GM18508 (cell line): ENCODE data around the gene GPHN.
A peak's percentile ranks its signal among the peaks of the same experiment; 100 is the strongest.
"Not testable (repeated sequence)": the region's sequence is repeated elsewhere in the genome, so short reads cannot be mapped to it uniquely, and the experiment has no call there.

ENCODE experiments used
- ATAC-seq: cut with Tn5 transposase; IDR thresholded peaks from one replicate; pipeline ENCODE4 v1.9.1; 2021; ENCODE audit warnings: moderate number of reproducible peaks; ENCODE audit not compliant: insufficient read depth, unreplicated experiment

The GPHN gene

DNA sequence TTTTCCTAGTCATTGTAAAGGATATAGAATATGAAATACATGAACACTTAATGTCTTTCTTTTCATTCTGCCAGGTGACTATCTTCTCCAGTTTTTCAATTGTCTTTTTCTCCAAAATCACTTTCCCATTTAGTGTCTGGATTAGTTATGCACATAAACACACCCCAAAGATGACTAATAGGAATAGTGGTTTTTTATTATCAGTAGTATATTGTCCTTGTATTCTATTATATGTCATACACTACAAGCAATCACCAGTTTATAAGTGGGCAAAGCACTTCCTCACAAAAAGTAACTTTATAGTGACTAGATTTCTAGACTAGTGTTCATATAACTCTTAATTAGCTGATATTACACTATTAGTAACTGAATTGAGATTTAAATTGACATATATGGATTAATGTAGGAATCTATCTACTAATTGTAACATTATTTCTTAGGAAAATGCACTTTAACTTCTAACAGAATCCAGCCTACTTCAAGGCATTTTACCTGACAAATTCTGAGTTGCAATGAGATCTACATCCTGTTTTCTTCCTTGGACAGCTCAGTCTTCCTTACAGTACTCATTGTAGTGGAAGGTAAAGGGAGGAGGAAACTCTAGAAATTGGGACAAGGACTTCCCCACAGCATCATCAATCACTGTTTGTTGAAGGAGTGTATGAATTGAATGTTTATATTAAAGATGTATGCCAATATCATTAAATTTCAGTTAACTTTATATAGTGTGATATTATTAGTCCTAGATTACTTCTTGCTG, 495.2 kb downstream of the GPHN start:
- ATAC-seq: no peak

DNA sequence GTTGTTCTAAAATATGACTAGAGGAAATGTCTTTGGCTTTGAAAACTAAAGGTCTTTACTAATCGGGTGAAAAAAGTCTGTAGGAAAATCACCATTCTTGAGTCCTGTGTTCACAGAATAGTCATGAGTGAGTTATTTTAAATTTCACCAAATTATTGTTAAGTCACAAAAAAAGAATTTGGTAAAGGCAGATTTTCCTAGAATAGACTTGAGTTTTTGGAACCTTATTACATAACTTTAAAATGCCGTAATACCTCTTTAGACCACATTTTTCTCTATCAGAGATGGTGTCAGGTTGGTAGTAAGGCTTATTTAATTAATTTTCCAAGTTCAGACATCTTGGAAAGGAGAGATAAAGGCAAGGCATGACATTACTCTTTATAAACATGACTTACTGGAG, 496.6 kb downstream of the GPHN start:
- no peak for ATAC-seq

DNA sequence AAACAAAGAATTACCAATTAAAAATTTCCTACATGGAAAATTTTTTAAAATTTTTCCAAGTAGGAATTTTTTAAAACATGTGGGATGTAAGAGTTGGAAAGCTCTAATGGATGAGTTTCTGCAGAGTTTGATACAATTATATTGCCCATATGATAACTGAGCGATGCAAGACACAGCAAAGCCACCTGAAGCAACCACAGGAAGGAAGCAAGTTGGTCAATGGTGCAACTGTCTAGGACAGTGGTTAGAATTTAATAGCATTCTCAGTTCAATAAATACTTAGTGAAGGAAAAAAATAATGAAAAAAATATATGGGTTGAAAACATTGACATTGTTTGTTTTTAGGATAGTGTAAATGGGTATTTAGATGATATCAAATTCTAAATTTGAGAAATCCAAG, 502.7 kb downstream of the GPHN start:
- ATAC-seq: no peak

DNA sequence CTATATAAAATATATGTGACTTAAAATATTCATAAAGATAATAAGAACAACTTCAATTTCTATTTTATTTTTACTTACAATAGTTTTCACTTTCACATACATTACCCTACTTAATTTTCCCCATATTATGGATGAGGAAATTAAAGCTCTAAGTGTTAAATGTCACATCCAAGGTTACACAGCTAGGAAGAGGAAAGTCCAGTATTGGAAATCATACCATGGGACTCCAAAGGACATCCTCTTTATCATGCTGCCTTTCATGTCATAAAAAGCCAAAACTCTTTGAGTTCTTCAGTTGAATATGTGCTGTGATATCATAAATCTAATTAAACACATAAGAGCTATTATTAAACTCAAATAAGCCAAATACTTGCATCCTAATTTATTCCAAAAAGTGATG, 508.9 kb downstream of the GPHN start:
- no peak for ATAC-seq

DNA sequence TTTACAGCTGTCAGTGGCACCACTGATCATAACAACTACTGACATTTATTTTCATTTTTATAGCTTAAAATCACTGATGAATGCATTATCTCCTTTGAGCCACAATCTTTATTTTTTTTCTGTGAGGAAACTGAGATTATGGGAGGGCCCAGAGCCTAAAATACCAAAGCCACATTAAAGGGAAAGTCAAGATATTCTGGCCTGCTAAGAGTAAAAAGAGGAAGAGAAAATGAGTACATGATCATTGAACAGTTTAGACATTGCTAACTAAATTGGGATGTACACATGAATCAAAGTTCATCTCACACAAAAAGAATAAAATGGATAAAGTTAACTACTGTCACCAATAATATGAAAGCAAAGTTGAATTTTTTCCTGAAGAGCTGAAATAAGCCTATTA, 510.8 kb downstream of the GPHN start:
- peak; percentile 75 for ATAC-seq

DNA sequence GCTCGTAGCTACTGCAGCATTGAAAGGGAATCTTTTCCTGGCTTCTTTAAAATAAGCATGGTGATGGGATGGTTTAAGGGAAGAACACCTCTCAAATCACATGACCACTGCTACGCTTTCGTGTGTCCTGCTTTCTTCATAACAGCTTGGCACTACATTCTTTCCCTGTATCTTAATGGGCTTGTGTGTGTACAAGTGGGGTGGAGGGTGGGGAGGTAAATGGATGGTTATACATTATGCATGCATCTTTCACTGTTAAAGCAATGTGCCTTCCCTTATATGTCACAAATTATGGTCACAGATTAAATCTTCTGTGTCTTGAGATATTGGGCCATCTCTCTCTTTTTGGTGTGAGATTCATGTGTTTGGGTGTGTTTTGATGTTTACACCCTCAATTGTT, 511.8 kb downstream of the GPHN start:
- no peak for ATAC-seq

DNA sequence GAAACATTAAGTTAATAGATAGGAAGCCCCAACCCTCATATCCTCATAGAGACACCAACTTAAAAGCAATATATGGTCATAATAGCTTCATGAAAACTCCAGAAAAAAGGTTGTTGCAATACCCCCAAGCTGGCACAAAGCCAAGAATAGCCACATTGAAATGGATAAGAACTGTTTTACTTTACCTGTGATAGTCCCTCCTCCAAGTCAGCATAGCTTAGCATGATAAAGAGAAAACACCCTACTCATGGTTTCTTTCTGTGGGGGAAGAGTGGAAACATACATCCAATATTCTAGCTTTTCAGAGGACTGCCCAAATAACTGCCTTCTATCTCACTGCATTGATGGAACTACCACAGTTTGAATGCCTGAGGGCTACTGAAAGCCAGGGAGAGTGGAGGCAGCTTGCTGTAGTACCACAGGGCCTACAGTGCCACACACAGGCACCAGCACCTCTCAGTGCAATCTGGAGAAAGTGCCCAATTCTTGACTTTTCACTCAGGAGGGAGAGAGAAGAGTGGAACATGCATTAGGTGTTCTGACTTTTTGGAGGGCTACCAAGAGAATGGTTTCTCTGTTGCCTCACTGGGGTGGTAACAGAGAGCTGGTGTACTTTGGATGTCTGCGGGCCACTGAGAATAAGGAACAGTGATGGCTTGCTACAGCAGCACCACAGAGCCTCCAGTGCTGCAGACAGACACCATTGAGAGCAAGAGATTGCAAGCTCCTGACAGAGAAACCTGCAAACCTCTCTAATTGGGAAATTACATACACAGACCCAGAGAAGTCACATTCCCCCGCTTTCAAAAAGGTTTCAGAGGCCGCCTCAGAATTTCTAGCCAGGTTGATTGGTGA, 524.2 kb downstream of the GPHN start:
- ATAC-seq: no peak

DNA sequence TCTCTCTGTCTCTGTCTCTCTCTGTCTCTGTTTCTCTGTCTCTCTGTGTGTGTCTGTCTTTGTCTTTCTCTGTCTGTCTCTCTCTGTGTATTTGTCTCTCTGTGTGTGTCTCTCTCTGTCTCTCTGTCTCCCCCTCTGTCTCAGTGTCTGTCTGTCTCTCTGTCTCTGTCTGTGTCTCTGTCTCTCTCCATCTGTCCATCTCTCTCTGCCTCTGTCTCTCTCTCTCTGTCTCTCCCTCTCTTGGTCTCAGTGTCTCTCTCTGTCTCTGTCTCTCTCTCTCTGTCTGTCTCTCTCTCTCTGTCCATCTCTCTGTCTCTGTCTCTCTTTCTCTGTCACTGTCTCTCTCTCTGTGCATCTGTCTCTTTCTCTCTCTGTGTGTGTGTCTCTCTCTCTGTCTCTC, 537.5 kb downstream of the GPHN start:
- ATAC-seq: no peak

DNA sequence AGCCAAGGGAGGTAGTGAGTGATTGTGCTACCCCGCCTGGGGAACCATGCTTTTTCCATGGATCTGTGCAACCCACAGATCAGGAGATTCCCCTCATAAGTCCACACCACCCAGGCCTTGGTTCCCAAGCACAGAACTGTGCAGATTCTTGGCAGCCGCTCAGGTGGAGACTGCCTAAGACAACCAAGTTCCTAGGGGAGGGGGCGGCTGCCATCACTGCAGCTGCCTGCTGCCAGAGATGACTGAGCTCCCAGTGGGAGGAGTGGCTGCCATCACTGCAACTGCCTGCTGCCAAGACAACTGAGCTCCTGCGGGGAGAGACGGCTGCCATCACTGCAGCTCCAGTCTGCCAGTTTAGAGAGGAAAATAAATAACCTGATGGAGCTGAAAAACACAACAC, 542.9 kb downstream of the GPHN start:
- ATAC-seq: no peak

DNA sequence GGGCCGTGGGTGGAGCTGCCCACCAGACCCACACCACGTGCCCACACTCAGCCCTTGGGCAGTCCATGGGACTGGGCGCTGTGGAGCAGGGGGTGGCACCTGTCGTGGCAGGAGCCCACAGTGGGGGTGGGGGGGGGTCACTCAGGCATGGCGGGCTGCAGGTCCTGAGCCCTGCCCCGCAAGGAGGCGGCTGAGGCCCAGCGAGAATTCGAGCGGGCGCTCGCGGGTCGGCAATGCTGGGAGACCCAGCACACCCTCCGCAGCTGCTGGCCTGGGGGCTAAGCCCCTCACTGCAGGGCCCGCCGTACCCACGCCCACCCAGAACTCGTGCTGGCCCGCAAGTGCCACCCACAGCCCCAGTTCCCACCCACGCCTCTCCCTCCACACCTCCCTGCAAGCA, 548.7 kb downstream of the GPHN start:
- ATAC-seq: no peak

DNA sequence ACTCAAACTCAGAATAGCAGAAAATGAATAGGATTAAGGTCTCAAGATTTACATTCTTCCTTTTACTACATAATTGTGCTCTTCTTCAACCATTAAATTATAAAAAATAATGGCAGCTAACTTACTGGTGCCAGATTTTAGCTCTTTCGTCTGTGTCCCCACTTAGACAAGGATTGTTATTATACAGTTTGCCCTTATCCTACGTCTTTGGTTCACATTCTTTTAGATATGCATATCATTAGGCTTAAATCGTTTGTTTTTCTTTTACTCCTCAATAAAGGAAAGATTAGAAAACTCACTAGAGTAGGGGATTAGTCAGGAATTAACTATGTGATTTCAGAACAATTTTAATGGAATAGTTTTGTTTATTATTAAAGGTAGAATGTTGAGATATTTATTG, 551.6 kb downstream of the GPHN start:
- ATAC-seq: no peak

DNA sequence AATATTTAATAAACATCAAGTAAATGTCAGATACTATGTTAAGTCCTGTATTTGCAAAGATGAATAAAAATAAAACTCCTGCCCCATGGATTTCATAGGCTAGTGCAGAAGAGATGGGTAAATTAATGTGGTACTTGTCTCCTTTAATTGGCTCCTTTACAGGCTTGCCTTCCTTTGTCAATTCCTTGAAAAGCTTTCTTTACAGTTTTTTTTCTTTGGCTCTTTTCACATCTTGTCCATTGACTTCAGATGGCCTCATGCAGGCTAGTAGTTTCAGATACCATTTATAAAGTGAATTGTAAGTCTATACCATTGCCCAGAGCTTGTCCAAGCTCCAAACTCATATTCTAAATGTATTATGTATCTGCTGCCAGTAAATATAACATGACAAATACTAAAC, 552.6 kb downstream of the GPHN start:
- ATAC-seq: no peak

DNA sequence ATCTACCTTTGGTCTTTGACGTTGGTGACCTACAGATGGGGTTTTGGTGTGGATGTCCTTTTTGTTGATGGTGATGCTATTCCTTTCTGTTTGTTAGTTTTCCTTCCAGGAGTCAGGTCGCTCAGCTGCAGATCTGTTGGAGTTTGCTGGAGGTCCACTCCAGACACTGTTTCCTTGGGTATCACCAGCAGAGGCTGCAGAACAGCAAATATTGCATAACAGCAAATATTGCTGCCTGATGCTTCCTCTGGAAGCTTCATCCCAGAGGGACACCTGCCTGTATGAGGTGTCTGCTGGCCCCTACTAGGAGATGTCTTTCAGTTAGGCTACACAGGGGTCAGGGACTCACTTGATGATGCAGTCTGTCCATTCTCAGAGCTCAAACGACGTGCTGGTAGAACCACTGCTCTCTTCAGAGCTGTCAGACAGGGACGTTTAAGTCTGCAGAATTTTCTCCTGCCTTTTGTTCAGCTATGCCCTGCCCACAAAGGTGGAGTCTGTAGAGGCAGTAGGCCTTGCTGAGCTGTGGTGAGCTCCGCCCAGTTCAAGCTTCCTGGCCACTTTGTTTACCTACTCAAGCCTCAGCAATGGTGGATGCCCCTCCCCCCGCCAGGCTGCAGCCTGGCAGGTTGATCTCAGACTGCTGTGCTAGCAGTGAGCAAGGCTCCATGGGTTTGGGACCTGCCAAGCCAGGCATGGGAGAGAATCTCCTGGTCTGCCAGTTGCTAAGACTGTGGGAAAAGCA, 559.3 kb downstream of the GPHN start:
- ATAC-seq: not testable (repeated sequence)

DNA sequence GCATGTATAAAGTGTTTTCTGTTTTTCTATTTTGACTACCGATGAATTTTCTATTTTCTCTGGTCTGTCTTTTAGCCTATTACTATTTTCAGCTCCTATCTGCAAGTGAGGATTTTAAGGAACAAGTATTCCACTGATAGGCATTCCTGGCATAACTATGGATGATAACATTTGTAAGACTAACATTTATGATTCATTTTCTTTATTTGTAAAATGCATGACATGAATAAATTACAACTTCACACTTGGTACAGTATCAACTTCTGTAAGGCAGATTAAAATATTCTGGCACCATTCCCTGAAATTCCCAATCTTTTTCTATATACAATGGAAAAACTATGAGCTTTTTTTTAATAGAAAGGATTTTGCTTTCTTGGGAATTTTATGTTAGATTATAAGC, 560.3 kb downstream of the GPHN start:
- no peak for ATAC-seq

DNA sequence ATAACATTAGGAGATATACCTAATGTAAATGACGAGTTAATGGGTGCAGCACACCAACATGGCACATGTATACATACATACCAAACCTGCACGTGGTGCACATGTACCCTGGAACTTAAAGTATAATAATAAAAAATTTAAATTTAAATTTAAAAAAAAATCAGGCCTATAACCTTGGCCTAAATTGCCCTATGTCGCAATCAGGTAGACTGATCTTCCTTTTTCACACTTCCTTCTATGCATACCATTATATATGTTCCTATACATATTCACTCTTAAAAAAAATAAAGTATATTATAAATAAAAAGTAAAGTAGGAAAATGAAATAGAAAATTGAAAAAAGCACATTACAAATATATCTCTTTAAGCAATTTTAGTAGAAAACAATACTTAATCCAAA, 563.6 kb downstream of the GPHN start:
- no peak for ATAC-seq

DNA sequence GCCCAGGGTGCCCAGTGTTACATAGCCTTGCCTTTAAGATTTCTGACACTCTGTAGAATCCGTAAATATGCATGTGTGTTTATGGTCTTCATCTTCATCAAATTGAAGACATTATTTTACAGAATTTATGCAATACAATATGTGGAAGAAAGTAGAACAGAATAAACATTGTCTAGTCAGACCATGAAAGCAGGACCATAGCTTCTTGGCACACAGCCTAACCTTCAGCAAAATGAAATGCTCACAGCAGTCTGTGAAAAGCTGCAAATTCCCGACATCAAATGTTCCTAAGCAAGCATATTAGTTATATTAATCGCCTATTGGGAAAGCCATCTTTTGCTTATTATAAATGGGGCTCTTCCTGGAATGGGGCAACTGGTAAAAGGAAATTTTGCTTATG, 570.0 kb downstream of the GPHN start:
- ATAC-seq: no peak

DNA sequence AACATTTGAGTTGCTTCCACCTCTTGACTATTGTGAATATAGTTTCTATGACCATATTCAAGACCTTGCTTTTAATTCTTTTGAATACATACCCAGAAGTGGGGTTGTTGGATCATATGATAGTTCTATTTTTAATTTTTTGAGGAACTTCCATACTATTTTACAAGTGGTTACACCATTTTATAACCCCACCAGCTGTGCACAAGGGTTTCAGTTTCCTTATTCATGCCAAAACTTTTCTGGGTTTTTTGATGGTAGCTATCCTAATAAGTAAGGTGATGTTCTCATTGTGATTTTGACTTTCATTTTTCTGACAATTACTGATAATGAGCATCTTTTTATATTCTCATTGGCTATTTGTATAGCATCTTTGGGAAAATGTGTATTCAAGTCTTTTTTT, 571.9 kb downstream of the GPHN start:
- no peak for ATAC-seq

DNA sequence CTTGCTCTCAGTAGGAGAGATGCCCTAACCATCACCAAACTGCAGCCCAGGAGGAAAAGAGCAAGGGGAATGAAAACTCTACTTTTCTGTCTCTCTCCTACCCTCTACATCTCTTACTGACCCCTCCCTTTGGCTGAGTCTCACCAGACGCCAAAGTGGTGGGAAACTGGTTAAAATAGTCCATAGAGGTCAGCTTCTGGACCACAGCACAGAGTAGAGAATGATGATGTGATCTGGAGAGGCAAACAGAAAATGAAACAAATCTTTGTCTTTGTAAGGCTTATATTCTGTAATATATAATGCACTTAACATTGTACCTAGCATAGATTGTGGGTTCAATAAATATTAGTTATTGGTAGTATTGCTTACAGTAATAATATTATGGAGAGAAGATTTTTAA, 600.3 kb downstream of the GPHN start:
- ATAC-seq: no peak

DNA sequence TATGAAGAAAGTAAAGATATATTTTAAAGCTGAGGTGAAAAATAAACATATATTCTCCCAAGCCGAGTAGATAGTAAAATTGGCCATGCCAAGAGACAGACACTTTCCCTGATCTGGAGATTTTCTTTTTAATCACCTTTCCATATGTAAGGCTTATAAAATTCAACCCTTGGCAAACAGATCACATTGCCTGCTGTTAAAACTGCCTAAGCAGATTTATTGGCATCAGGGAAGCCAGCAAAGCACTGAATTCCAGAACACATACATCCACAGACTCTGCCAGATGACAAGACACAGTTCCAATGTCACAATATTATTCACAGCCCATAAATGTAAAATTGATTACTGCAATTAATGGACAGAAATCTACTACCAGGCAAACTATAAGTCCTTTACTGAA, 603.1 kb downstream of the GPHN start:
- no peak for ATAC-seq

DNA sequence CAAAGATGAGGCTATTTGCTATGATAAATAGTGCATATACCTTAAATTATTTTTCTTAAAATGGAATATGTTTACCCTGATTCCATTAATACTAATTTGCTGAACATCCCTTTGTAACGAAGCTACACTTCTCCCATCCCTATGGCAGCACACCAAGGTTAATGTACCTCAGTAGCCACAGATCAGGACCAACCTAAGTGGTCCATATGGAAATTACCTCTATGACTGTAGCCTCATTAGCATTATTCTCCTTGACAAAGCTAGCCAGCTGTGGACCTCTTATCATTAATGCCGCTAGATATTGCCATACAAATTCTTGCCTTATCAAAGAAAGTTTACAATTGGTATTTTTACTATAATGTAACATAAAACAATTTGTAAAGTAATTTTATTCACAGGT, 604.4 kb downstream of the GPHN start:
- ATAC-seq: no peak

DNA sequence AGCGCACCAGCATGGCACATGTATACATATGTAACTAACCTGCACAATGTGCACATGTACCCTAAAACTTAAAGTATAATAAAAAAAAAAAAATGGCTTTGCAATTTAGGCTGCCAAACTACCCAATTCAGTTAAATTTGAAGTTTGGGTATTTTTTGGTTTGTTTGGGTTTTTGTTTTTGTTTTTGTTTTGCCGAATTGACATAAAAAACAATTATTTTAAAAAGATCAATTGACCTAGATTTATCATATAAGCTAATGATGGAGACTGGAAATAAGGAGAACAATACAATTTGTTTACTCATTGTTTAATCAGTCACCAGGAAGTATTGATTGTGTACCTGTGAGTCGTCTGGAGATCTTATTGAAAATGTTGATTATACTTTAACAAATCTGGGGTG, 619.2 kb downstream of the GPHN start:
- ATAC-seq: no peak
